WTC11 (cell line): Measurements from ENCODE around the gene PACS1. TPM values are rescaled to one million over a fixed set of nuclear protein-coding genes. Genes with fewer than 3 reads are reported as not detected.
A peak's percentile ranks its signal among the peaks of the same experiment; 100 is the strongest.

Experiments used
- ATAC-seq: fragments of 200-7000 bp; cut with Tn5 transposase; 2 replicates; pipeline ENCODE4 v1.10.0; 2021; ENCODE audit warnings: mild to moderate bottlenecking, moderate library complexity
- CTCF ChIA-PET: fragments of 300-600 bp; sonication (Branson Sonifier 250); formaldehyde crosslinking; loops from one replicate; lab custom pipeline; 2021; ENCODE audit warnings: antibody characterized with exemption; lab: Charles Lee
- POLR2A ChIA-PET: fragments of 350-600 bp; sonication (Branson Sonifier 250); formaldehyde crosslinking; loops from one replicate; lab custom pipeline; 2021; ENCODE audit warnings: antibody characterized with exemption; lab: Charles Lee
- DNase-seq: peaks from one replicate; pipeline ENCODE4 v3.0.0; 2021; ENCODE audit warnings: low spot score
- H3K27ac Mint-ChIP-seq: 2 replicates; pipeline ENCODE4 v1.8.0; 2021; ENCODE audit warnings: mixed read lengths
- H3K27me3 Mint-ChIP-seq: 2 replicates; pipeline ENCODE4 v1.8.0; 2021; ENCODE audit warnings: low read depth, mild to moderate bottlenecking, moderate library complexity, mixed read lengths
- H3K36me3 Mint-ChIP-seq: 2 replicates; pipeline ENCODE4 v1.8.0; 2021; ENCODE audit warnings: mixed read lengths
- H3K4me1 Mint-ChIP-seq: 2 replicates; pipeline ENCODE4 v1.8.0; 2022; ENCODE audit warnings: mixed read lengths
- H3K4me3 Mint-ChIP-seq: 2 replicates; pipeline ENCODE4 v1.8.0; 2021; ENCODE audit warnings: mild to moderate bottlenecking, moderate library complexity, mixed read lengths
- H3K9me3 Mint-ChIP-seq: 2 replicates; pipeline ENCODE4 v1.8.0; 2021; ENCODE audit warnings: mixed read lengths
- ARID4B ChIP-seq: sonication (generic); formaldehyde crosslinking; IDR thresholded peaks from 2 replicates; pipeline ENCODE4 v1.8.0; 2023; ENCODE audit warnings: missing genetic modification reagents, mild to moderate bottlenecking, borderline replicate concordance
- ATF1 ChIP-seq: sonication (generic); formaldehyde crosslinking; IDR thresholded peaks from 2 replicates; pipeline ENCODE4 v1.8.1; 2023; ENCODE audit warnings: mild to moderate bottlenecking, moderate library complexity, missing genetic modification reagents
- ATF6 ChIP-seq: sonication (generic); formaldehyde crosslinking; IDR thresholded peaks from 2 replicates; pipeline ENCODE4 v1.8.1; 2023; ENCODE audit warnings: mild to moderate bottlenecking, missing genetic modification reagents
- CBFB ChIP-seq: sonication (generic); formaldehyde crosslinking; IDR thresholded peaks from 2 replicates; pipeline ENCODE4 v1.8.1; 2022; ENCODE audit warnings: mild to moderate bottlenecking, low read depth, missing genetic modification reagents
- CREM ChIP-seq: sonication (generic); formaldehyde crosslinking; IDR thresholded peaks from 2 replicates; pipeline ENCODE4 v1.8.1; 2022; ENCODE audit warnings: mild to moderate bottlenecking, missing genetic modification reagents, moderate library complexity
- ELF4 ChIP-seq: sonication (generic); formaldehyde crosslinking; IDR thresholded peaks from 2 replicates; pipeline ENCODE4 v1.8.1; 2022; ENCODE audit warnings: low read depth, mild to moderate bottlenecking, moderate library complexity, missing genetic modification reagents
- EMX1 ChIP-seq: fragments of 250-450 bp; sonication (Bioruptor Pico); IDR thresholded peaks from 2 replicates; pipeline ENCODE4 v1.8.0; 2021; ENCODE audit warnings: mild to moderate bottlenecking
- GABPB1 ChIP-seq: sonication (generic); formaldehyde crosslinking; IDR thresholded peaks from 2 replicates; pipeline ENCODE4 v1.8.1; 2023; ENCODE audit warnings: mild to moderate bottlenecking, missing genetic modification reagents
- KAT7 ChIP-seq: sonication (generic); formaldehyde crosslinking; IDR thresholded peaks from 2 replicates; pipeline ENCODE4 v1.8.1; 2023; ENCODE audit warnings: missing genetic modification reagents, mild to moderate bottlenecking, borderline replicate concordance
- NFATC4 ChIP-seq: fragments of 250-450 bp; sonication (Bioruptor Pico); IDR thresholded peaks from 2 replicates; pipeline ENCODE4 v1.9.0; 2021; ENCODE audit warnings: mild to moderate bottlenecking
- NFE2L1 ChIP-seq: sonication (generic); formaldehyde crosslinking; IDR thresholded peaks from 2 replicates; pipeline ENCODE4 v1.8.1; 2023; ENCODE audit warnings: missing genetic modification reagents
- NFYB ChIP-seq: sonication (generic); formaldehyde crosslinking; conservative IDR thresholded peaks from 2 replicates; pipeline ENCODE4 v1.8.0; 2022; ENCODE audit warnings: low read depth, missing genetic modification reagents
- PRRX2 ChIP-seq: fragments of 250-450 bp; sonication (Bioruptor Pico); IDR thresholded peaks from 2 replicates; pipeline ENCODE4 v1.8.0; 2021; ENCODE audit warnings: mild to moderate bottlenecking
- RORB ChIP-seq: fragments of 250-450 bp; sonication (Bioruptor Pico); IDR thresholded peaks from 2 replicates; pipeline ENCODE4 v1.9.0; 2021; ENCODE audit warnings: mild to moderate bottlenecking
- SOX15 ChIP-seq: fragments of 250-450 bp; sonication (Bioruptor Pico); IDR thresholded peaks from 2 replicates; pipeline ENCODE4 v1.9.0; 2021; ENCODE audit warnings: mild to moderate bottlenecking
- ZBTB21 ChIP-seq: sonication (generic); formaldehyde crosslinking; IDR thresholded peaks from 2 replicates; pipeline ENCODE4 v1.8.1; 2023; ENCODE audit warnings: mild to moderate bottlenecking, missing genetic modification reagents, borderline replicate concordance
- ZBTB43 ChIP-seq: sonication (generic); formaldehyde crosslinking; IDR thresholded peaks from 2 replicates; pipeline ENCODE4 v1.8.1; 2023; ENCODE audit warnings: mild to moderate bottlenecking, missing genetic modification reagents
- ZNF232 ChIP-seq: sonication (generic); formaldehyde crosslinking; IDR thresholded peaks from 2 replicates; pipeline ENCODE4 v1.8.0; 2022; ENCODE audit warnings: mild to moderate bottlenecking, missing genetic modification reagents
- ZNF263 ChIP-seq: sonication (generic); formaldehyde crosslinking; IDR thresholded peaks from 2 replicates; pipeline ENCODE4 v1.8.1; 2022; ENCODE audit warnings: low read depth, mild to moderate bottlenecking, moderate library complexity, missing genetic modification reagents
- total RNA-seq: library from RNA; stranded (reverse); gene quantifications from 3 replicates; pipeline ENCODE4 v1.2.3, GENCODE V29; 2021
- TF ChIP-seq, protein P1 (sequence below): sonication (generic); formaldehyde crosslinking; IDR thresholded peaks from 2 replicates; pipeline ENCODE4 v1.8.1; 2022; ENCODE audit warnings: missing genetic modification reagents, borderline replicate concordance
- TF ChIP-seq, protein P2 (sequence below): sonication (generic); formaldehyde crosslinking; IDR thresholded peaks from 2 replicates; pipeline ENCODE4 v1.8.1; 2022; ENCODE audit warnings: mild to moderate bottlenecking, missing genetic modification reagents, moderate library complexity, borderline replicate concordance

Gene PACS1
- total RNA-seq, 1 experiment from 2014 or later = 34.8 TPM

DNA sequence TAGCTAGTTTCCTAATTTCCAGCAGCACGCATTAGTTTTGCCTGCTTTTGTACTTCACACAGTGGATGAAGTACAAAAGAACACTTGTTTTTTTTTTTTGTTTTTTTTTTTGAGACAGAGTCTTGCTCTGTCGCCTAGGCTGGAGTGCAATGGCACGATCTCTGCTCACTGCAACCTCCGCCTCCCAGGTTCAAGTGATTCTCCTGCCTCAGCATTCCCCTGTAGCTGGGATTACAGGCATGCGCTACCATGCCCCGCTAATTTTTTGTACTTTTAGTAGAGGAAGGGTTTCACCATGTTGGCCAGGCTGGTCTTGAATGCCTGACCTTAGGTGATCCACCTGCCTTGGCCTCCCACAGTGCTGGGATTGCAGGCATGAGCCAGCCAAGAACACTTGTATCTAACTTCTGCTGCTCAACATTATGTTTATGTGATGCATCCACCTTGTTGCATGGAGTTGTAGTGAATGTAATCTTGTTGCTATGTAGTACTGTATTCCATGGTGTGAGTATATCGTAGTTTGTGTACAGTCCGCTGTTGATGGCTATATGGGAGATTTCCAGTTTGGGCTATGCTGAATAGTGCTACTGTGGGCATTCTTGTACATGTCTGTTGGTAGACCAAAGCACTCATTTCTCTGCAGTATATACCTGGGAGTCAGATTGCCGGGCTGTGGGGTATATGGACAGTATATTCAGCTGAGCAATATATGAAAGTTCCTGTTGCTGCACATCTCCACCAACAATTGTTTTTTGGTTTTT, 17.3 kb downstream of the PACS1 start:
- H3K27me3 Mint-ChIP-seq = no peaks in the 10 kb centered on the region
- DNase-seq = no peak

GRCh38 chr11:66089067-66089466, 19.0 kb downstream of the PACS1 start:
- Mint-ChIP-seq H3K27me3 (no peaks in the 10 kb centered on the region), H3K27ac (no peak overlapping the region), H3K4me1 (no peaks in the 10 kb centered on the region), H3K9me3 (no peaks in the 10 kb centered on the region), H3K4me3 (no peak overlapping the region), H3K36me3 (no peaks in the 10 kb centered on the region)
- ChIA-PET CTCF (no interaction called here), POLR2A (no interaction called here)
- ATAC-seq (no peak), DNase-seq (no peak)
- TF ChIP-seq ATF6 (CRISPR knock-in tag) = no peak
- TF ChIP-seq CBFB (CRISPR knock-in tag) = no peak
- TF ChIP-seq NFE2L1 (CRISPR knock-in tag) = no peak
- TF ChIP-seq SOX15 (CRISPR knock-in tag) = no peak
- TF ChIP-seq NFYB (CRISPR knock-in tag) = no peak
- no peak for TF ChIP-seq EMX1 (CRISPR knock-in tag)
- TF ChIP-seq ZBTB21 (CRISPR knock-in tag) = no peak
- no peak for TF ChIP-seq ATF1 (CRISPR knock-in tag)
- TF ChIP-seq KAT7 (CRISPR knock-in tag) = no peak
- no peak for TF ChIP-seq ZNF232 (CRISPR knock-in tag)
- TF ChIP-seq ZNF263 = no peak
- no peak for TF ChIP-seq RORB

More for the DNA sequence above, 17.3 kb downstream of the PACS1 start:
- 0 out of 2 replicates have a peak overlapping the region, but pooled peaks have one; percentile 7 for H3K27ac Mint-ChIP-seq
- no peak for ATAC-seq
- H3K4me1 Mint-ChIP-seq = no peaks in the 10 kb centered on the region
- H3K4me3 Mint-ChIP-seq = no peak overlapping the region
- CTCF ChIA-PET = interaction anchor here (0.7 kb wide), 1 partner anchor 1533 kb away, joined by 3 read pairs; no protein-coding TSS in a partner anchor
- POLR2A ChIA-PET = interaction anchor here (0.6 kb wide), 1 partner anchor 12 kb away, joined by 4 read pairs; no protein-coding TSS in a partner anchor
- TF ChIP-seq PRRX2 (no peak), NFATC4 (CRISPR knock-in tag) (no peak), ELF4 (CRISPR knock-in tag) (no peak), ZBTB43 (CRISPR knock-in tag) (no peak), CREM (CRISPR knock-in tag) (no peak), GABPB1 (no peak), ARID4B (no peak)
- TF ChIP-seq, protein P1, sequence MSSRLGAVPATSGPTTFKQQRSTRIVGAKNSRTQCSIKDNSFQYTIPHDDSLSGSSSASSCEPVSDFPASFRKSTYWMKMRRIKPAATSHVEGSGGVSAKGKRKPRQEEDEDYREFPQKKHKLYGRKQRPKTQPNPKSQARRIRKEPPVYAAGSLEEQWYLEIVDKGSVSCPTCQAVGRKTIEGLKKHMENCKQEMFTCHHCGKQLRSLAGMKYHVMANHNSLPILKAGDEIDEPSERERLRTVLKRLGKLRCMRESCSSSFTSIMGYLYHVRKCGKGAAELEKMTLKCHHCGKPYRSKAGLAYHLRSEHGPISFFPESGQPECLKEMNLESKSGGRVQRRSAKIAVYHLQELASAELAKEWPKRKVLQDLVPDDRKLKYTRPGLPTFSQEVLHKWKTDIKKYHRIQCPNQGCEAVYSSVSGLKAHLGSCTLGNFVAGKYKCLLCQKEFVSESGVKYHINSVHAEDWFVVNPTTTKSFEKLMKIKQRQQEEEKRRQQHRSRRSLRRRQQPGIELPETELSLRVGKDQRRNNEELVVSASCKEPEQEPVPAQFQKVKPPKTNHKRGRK (CRISPR knock-in tag) = no peak
- TF ChIP-seq, protein P2, sequence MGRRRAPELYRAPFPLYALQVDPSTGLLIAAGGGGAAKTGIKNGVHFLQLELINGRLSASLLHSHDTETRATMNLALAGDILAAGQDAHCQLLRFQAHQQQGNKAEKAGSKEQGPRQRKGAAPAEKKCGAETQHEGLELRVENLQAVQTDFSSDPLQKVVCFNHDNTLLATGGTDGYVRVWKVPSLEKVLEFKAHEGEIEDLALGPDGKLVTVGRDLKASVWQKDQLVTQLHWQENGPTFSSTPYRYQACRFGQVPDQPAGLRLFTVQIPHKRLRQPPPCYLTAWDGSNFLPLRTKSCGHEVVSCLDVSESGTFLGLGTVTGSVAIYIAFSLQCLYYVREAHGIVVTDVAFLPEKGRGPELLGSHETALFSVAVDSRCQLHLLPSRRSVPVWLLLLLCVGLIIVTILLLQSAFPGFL (CRISPR knock-in tag) = no peak
- no peaks in the 10 kb centered on the region for H3K36me3 Mint-ChIP-seq
- H3K9me3 Mint-ChIP-seq = no peaks in the 10 kb centered on the region
